Measurements from ENCODE around the gene CCDC197. TPM values are rescaled to one million over a fixed set of nuclear protein-coding genes. Genes with fewer than 3 reads are reported as not detected.

CCDC197 gene
- total RNA-seq, 1 experiment from 2014 or later, result not detected

DNA sequence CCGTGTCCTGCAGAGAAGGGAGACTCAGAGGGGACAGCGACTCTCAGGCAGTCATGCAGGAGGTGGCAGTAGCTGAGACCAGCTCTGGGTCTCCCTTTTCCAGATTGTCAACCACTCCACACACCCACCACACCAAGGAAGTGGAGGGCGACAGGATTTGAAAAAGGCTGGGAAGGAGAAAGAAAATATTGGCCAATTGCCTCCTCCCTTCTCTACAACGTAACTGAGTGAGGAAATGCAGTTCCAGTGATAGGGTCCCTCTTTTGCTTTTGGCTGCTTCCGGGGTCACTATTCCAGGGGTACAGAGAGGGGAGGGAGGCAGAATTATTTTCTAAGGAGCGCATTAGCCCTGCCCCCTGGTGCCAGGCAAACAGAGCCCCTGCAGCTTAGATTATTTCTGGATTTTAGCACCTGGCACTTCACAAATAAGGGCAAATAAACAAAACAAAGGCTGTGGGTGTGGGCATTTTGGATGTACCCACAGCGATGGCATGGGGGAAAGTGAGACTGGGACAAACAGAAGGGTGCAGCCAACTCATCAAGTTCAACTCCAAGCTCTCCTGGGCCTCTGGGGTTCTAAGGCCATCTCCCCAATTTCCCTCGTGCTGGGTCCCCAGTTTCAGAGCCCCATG is 41.1 kb upstream of the CCDC197 start:
- ChIA-PET POLR2A (ENCODE audit: unreplicated experiment) (no interaction called here), CTCF (no interaction called here)
- no peaks in the 10 kb centered on the region for H3K9me2 ChIP-seq (ENCODE audit: insufficient read depth)
- H3F3A ChIP-seq (ENCODE audit: insufficient read depth, low read depth), result peaks cover 15% of the 10 kb centered on the region; the same call in 1 of the 2 replicates
- no peaks in the 10 kb centered on the region for H3K79me2 ChIP-seq (ENCODE audit: low read depth)
- intact Hi-C loops (cut with micrococcal nuclease; ENCODE audit: unreplicated experiment), result no loop called here
- TF ChIP-seq, protein P1, sequence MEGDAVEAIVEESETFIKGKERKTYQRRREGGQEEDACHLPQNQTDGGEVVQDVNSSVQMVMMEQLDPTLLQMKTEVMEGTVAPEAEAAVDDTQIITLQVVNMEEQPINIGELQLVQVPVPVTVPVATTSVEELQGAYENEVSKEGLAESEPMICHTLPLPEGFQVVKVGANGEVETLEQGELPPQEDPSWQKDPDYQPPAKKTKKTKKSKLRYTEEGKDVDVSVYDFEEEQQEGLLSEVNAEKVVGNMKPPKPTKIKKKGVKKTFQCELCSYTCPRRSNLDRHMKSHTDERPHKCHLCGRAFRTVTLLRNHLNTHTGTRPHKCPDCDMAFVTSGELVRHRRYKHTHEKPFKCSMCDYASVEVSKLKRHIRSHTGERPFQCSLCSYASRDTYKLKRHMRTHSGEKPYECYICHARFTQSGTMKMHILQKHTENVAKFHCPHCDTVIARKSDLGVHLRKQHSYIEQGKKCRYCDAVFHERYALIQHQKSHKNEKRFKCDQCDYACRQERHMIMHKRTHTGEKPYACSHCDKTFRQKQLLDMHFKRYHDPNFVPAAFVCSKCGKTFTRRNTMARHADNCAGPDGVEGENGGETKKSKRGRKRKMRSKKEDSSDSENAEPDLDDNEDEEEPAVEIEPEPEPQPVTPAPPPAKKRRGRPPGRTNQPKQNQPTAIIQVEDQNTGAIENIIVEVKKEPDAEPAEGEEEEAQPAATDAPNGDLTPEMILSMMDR (conservative IDR thresholded peaks at IDR 0.05), result no peak
- no peak for TF ChIP-seq EZH2 (IDR thresholded peaks at IDR 0.05; ENCODE audit: low read depth)
- H3K27ac ChIP-seq, result no peak overlapping the region
- H3K4me1 ChIP-seq (replicated peaks; ENCODE audit: insufficient read depth), result peaks cover 23% of the 10 kb centered on the region
- no peak for DNase-seq
- no peak overlapping the region for H2AFZ ChIP-seq
- no peaks in the 10 kb centered on the region for H4K20me1 ChIP-seq (ENCODE audit: insufficient read depth)
- H3K4me2 ChIP-seq, result no peak overlapping the region
- H3K4me3 ChIP-seq, result no peak overlapping the region
- BruUV-seq (replicated peaks), result no TSS peak
- no peaks in the 10 kb centered on the region for H3K27me3 ChIP-seq (ENCODE audit: insufficient read depth, low read depth)
- H3K36me3 ChIP-seq (ENCODE audit: low read depth), result no peaks in the 10 kb centered on the region
- H3K9me3 ChIP-seq (ENCODE audit: insufficient read depth, low read depth), result no peaks in the 10 kb centered on the region

DNA sequence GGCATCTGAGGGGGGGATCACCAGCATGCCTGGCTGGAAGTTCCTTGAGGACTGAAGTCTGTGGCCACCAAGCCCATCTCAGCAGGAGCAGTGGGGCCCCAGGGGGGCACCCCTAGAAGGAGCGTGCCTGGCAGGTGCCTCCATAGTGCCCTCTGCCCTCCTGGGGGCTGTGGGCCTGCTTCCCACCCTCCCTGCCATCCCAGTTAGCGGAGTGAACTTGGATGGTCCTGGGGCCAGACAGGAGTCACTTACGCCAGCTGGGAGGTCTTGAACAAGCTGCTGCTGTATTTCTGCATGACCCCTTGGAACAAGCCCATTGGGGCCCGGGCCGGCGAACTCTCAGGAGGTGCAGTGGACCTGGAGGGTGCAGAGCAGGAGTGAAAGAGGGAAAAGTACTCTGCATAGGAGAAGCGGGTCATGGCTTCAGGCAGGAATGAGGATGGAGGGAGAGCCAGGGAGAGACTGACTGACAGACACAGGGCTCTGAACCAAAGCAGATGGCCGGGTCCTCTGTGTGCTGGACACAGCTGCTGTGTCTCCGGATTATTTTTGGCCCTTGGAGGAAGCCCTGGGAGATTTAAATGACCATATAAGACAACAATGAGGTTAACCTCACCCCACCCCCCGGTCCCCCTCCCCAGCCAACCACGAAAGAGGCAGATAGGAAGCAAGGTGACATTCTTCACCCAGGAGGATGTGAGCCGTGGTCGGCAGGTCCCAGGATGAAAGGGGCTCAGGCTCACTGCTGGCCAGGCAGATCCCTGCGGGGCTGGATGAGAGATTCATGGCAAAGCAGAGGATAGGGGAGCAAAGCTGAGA is 40.4 kb upstream of the CCDC197 start:
- BruUV-seq (replicated peaks), result no TSS peak
- intact Hi-C loops (cut with micrococcal nuclease; ENCODE audit: unreplicated experiment), result no loop called here
- Histone ChIP-seq H3K4me2 (no peak overlapping the region), H3K9me3 (ENCODE audit: insufficient read depth, low read depth) (no peaks in the 10 kb centered on the region), H3K9me2 (ENCODE audit: insufficient read depth) (no peaks in the 10 kb centered on the region), H3K79me2 (ENCODE audit: low read depth) (no peaks in the 10 kb centered on the region), H3K4me1 (replicated peaks; ENCODE audit: insufficient read depth) (peaks cover 26% of the 10 kb centered on the region), H3K27ac (no peak overlapping the region), H3K4me3 (no peak overlapping the region), H2AFZ (no peak overlapping the region), H4K20me1 (ENCODE audit: insufficient read depth) (no peaks in the 10 kb centered on the region), H3F3A (ENCODE audit: insufficient read depth, low read depth) (peaks cover 15% of the 10 kb centered on the region; the same call in 1 of the 2 replicates), H3K36me3 (ENCODE audit: low read depth) (no peaks in the 10 kb centered on the region), H3K27me3 (ENCODE audit: insufficient read depth, low read depth) (no peaks in the 10 kb centered on the region)
- no peak for DNase-seq
- TF ChIP-seq, protein P1 (conservative IDR thresholded peaks at IDR 0.05), result no peak
- ChIA-PET CTCF (no interaction called here), POLR2A (ENCODE audit: unreplicated experiment) (no interaction called here)

DNA sequence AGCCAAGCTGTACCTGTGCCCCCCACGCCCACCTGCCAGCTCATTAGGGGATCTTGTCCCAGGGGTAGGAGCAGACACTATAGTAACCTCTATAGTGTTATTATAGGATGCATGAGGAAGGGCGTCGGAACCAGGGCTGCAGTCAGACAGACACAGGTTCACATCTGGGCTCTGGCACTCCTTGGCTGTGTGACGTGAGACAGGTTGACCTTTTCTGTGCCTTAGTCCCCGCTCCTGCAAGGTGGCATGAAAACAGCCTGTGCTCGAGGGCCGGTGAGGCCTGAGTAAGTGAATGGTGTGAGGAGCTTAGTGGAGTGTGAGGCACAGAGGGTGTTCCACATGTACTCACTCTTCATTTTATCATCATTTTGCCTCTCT is 39.8 kb upstream of the CCDC197 start:
- ChIA-PET POLR2A (ENCODE audit: unreplicated experiment) (no interaction called here), CTCF (no interaction called here)
- DNase-seq, result no peak
- H3K4me1 ChIP-seq (replicated peaks; ENCODE audit: insufficient read depth), result peaks cover 27% of the 10 kb centered on the region
- H2AFZ ChIP-seq, result no peak overlapping the region
- TF ChIP-seq, protein P1 (conservative IDR thresholded peaks at IDR 0.05), result no peak
- no peak for TF ChIP-seq EZH2 (IDR thresholded peaks at IDR 0.05; ENCODE audit: low read depth)
- H3K4me2 ChIP-seq, result no peak overlapping the region
- no peaks in the 10 kb centered on the region for H4K20me1 ChIP-seq (ENCODE audit: insufficient read depth)
- H3K9me3 ChIP-seq (ENCODE audit: insufficient read depth, low read depth), result no peaks in the 10 kb centered on the region
- intact Hi-C loops (cut with micrococcal nuclease; ENCODE audit: unreplicated experiment), result no loop called here
- BruUV-seq (replicated peaks), result no TSS peak
- no peak overlapping the region for H3K4me3 ChIP-seq
- H3K9me2 ChIP-seq (ENCODE audit: insufficient read depth), result no peaks in the 10 kb centered on the region
- no peak overlapping the region for H3K27ac ChIP-seq
- peaks cover 15% of the 10 kb centered on the region for H3F3A ChIP-seq (ENCODE audit: insufficient read depth, low read depth)
- no peaks in the 10 kb centered on the region for H3K79me2 ChIP-seq (ENCODE audit: low read depth)
- no peaks in the 10 kb centered on the region for H3K36me3 ChIP-seq (ENCODE audit: low read depth)
- H3K27me3 ChIP-seq (ENCODE audit: insufficient read depth, low read depth), result no peaks in the 10 kb centered on the region
